ENCODE results near the gene GTF2F2.

DNA sequence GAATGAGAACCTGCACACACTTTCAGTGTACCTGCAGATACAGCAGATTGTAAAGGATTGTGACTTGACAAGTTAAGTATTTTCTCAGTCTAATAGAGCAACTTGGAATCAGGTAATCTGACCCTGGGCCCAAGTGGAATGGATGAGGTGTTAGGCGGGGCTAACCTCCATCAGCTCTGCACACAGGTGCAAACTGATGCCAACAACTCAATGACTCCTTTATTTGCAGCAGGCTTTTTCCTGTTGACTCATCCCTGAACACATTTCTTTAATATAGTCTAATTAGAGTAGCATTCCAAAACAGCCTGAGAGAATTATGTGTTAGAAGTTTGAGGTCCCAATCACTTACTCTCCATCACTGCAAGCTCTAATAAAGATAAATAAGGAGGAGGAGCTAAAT is 171.9 kb downstream of the GTF2F2 start:
- TF ChIP-seq, protein P1, sequence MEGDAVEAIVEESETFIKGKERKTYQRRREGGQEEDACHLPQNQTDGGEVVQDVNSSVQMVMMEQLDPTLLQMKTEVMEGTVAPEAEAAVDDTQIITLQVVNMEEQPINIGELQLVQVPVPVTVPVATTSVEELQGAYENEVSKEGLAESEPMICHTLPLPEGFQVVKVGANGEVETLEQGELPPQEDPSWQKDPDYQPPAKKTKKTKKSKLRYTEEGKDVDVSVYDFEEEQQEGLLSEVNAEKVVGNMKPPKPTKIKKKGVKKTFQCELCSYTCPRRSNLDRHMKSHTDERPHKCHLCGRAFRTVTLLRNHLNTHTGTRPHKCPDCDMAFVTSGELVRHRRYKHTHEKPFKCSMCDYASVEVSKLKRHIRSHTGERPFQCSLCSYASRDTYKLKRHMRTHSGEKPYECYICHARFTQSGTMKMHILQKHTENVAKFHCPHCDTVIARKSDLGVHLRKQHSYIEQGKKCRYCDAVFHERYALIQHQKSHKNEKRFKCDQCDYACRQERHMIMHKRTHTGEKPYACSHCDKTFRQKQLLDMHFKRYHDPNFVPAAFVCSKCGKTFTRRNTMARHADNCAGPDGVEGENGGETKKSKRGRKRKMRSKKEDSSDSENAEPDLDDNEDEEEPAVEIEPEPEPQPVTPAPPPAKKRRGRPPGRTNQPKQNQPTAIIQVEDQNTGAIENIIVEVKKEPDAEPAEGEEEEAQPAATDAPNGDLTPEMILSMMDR (IDR thresholded peaks at IDR 0.05), result no peak
- TF ChIP-seq POLR2A (IDR thresholded peaks at IDR 0.05) (no peak), POLR2AphosphoS5 (IDR thresholded peaks at IDR 0.05) (no peak)

All from stomach (tissue), 4 donors.